IMR-90 (cell line): ENCODE data around the gene DENND6B. TPM values are rescaled to one million over a fixed set of nuclear protein-coding genes. Genes with fewer than 3 reads are reported as not detected.

Experiments
- ATAC-seq: fragments of 200-7000 bp; cut with Tn5 transposase; 2 replicates; pipeline ENCODE4 v1.9.1; 2020; ENCODE audit warnings: low read depth, mild to moderate bottlenecking, moderate library complexity
- BruUV-seq: library from RNA; stranded (reverse); fragments of 400-500 nt; replicated peaks from 2 replicates; lab custom pipeline; 2021; lab: Mats Ljungman, UMichigan
- CTCF ChIA-PET: fragments of 300-600 bp; formaldehyde crosslinking; extraction: SDS; loops from one replicate; lab custom pipeline; 2021; ENCODE audit warnings: antibody characterized with exemption; lab: Yijun Ruan, JAX
- POLR2A ChIA-PET: fragments of 300-600 bp; sonication (Branson Sonifier 250); formaldehyde crosslinking; loops from one replicate; lab custom pipeline; 2022; ENCODE audit warnings: antibody characterized with exemption; ENCODE audit not compliant: unreplicated experiment; lab: Charles Lee
- DNase-seq: peaks from one replicate; pipeline ENCODE4 v3.0.0; 2013
- H2AFZ ChIP-seq: replicated peaks from 2 replicates; pipeline ENCODE3; 2013; ENCODE audit warnings: low read length, mild to moderate bottlenecking; ENCODE audit not compliant: poor library complexity
- H2AK5ac ChIP-seq: 2 replicates; pipeline ENCODE4 v1.6.1; 2013; ENCODE audit warnings: low read depth, low read length, inconsistent platforms
- H2AK9ac ChIP-seq: replicated peaks from 2 replicates; pipeline ENCODE3; 2013; ENCODE audit warnings: mild to moderate bottlenecking, low read depth, low read length, moderate library complexity; ENCODE audit not compliant: poor library complexity
- H2BK120ac ChIP-seq: 2 replicates; pipeline ENCODE4 v1.6.1; 2013; ENCODE audit warnings: low read depth, low read length, inconsistent platforms
- H2BK15ac ChIP-seq: 3 replicates; pipeline ENCODE4 v1.6.1; 2013; ENCODE audit warnings: low read depth, low read length, inconsistent platforms
- H2BK20ac ChIP-seq: 2 replicates; pipeline ENCODE4 v1.6.1; 2013; ENCODE audit warnings: low read depth, mild to moderate bottlenecking, inconsistent platforms, low read length, moderate library complexity
- H2BK5ac ChIP-seq: 2 replicates; pipeline ENCODE4 v1.6.1; 2013; ENCODE audit warnings: mild to moderate bottlenecking, low read depth, low read length, inconsistent platforms; ENCODE audit not compliant: poor library complexity, severe bottlenecking
- H3K14ac ChIP-seq: replicated peaks from 2 replicates; pipeline ENCODE4 v1.6.1; 2013; ENCODE audit warnings: low read depth, low read length, inconsistent platforms
- H3K18ac ChIP-seq: 2 replicates; pipeline ENCODE4 v1.6.1; 2013; ENCODE audit warnings: low read depth, low read length, control low read depth
- H3K23ac ChIP-seq: 2 replicates; pipeline ENCODE4 v1.6.1; 2013; ENCODE audit warnings: low read depth, low read length, inconsistent platforms
- H3K27ac ChIP-seq: 2 replicates; pipeline ENCODE4 v1.5.1; 2013; ENCODE audit warnings: mild to moderate bottlenecking, control low read depth, low read length; ENCODE audit not compliant: insufficient read depth
- H3K27me3 ChIP-seq: 2 replicates; pipeline ENCODE4 v1.6.1; 2013; ENCODE audit warnings: low read length; ENCODE audit not compliant: control insufficient read depth, insufficient read depth
- H3K36me3 ChIP-seq: 2 replicates; pipeline ENCODE4 v1.6.1; 2013; ENCODE audit warnings: low read length, mixed read lengths; ENCODE audit not compliant: control insufficient read depth, insufficient read depth
- H3K4ac ChIP-seq: 2 replicates; pipeline ENCODE4 v1.6.1; 2013; ENCODE audit warnings: low read depth, low read length, inconsistent platforms
- H3K4me1 ChIP-seq: 2 replicates; pipeline ENCODE4 v1.6.1; 2013; ENCODE audit warnings: low read length, mixed read lengths; ENCODE audit not compliant: control insufficient read depth, insufficient read depth
- H3K4me2 ChIP-seq: 2 replicates; pipeline ENCODE4 v1.6.1; 2013; ENCODE audit warnings: low read depth, mild to moderate bottlenecking, control low read depth, low read length, moderate library complexity
- H3K4me3 ChIP-seq: 2 replicates; pipeline ENCODE4 v1.5.1; 2013; ENCODE audit warnings: low read depth, mild to moderate bottlenecking, control low read depth, low read length, moderate library complexity; ENCODE audit not compliant: insufficient read depth
- H3K56ac ChIP-seq: 2 replicates; pipeline ENCODE4 v1.6.1; 2013; ENCODE audit warnings: low read length, inconsistent platforms; ENCODE audit not compliant: insufficient read depth; ENCODE audit errors: extremely low read depth
- H3K79me1 ChIP-seq, 2 experiments: 2 replicates each; pipeline ENCODE4 v1.6.1; 2013; ENCODE audit warnings: low read length in 2 of 2, inconsistent platforms in 1 of 2, low read depth in 1 of 2
- H3K9ac ChIP-seq: 2 replicates; pipeline ENCODE4 v1.6.1; 2013; ENCODE audit warnings: low read depth, low read length, control low read depth
- H3K9me1 ChIP-seq: 2 replicates; pipeline ENCODE4 v1.6.1; 2013; ENCODE audit warnings: low read length, inconsistent platforms; ENCODE audit not compliant: insufficient read depth
- H3K9me3 ChIP-seq: 2 replicates; pipeline ENCODE4 v1.6.1; 2013; ENCODE audit warnings: low read length; ENCODE audit not compliant: control insufficient read depth, insufficient read depth
- H4K20me1 ChIP-seq: 2 replicates; pipeline ENCODE4 v1.6.1; 2013; ENCODE audit warnings: low read length, inconsistent platforms; ENCODE audit not compliant: insufficient read depth
- H4K5ac ChIP-seq: 2 replicates; pipeline ENCODE4 v1.6.1; 2013; ENCODE audit warnings: mild to moderate bottlenecking, low read depth, low read length, control low read depth
- H4K8ac ChIP-seq, 2 experiments: 2 replicates each; pipeline ENCODE4 v1.6.1; 2013; ENCODE audit warnings: low read depth in 2 of 2, low read length in 2 of 2, control low read depth in 1 of 2, inconsistent platforms in 1 of 2
- H4K91ac ChIP-seq: 2 replicates; pipeline ENCODE4 v1.6.1; 2013; ENCODE audit warnings: low read depth, low read length, inconsistent platforms; ENCODE audit not compliant: insufficient read depth
- CEBPB ChIP-seq: IDR thresholded peaks from 2 replicates; pipeline ENCODE4 v1.6.1; 2012; ENCODE audit warnings: low read depth, low read length, improper control_type of control experiment
- CHD1 ChIP-seq: IDR thresholded peaks from 2 replicates; pipeline ENCODE4 v1.6.1; 2012; ENCODE audit warnings: low read depth, low read length, improper control_type of control experiment
- CTCF ChIP-seq: conservative IDR thresholded peaks from 2 replicates; pipeline ENCODE4 v1.5.1; 2012; ENCODE audit warnings: mild to moderate bottlenecking, low read depth, low read length, improper control_type of control experiment
- MAZ ChIP-seq: IDR thresholded peaks from 2 replicates; pipeline ENCODE4 v1.6.1; 2012; ENCODE audit warnings: low read depth, mild to moderate bottlenecking, low read length, improper control_type of control experiment, moderate library complexity, borderline replicate concordance
- RAD21 ChIP-seq: IDR thresholded peaks from 2 replicates; pipeline ENCODE4 v1.6.1; 2012; ENCODE audit warnings: low read length, improper control_type of control experiment
- RCOR1 ChIP-seq: IDR thresholded peaks from 2 replicates; pipeline ENCODE4 v1.6.1; 2012; ENCODE audit warnings: mild to moderate bottlenecking, low read length, improper control_type of control experiment; ENCODE audit not compliant: insufficient replicate concordance
- SMC3 ChIP-seq: fragments of 150-350 bp; IDR thresholded peaks from 2 replicates; pipeline ENCODE4 v1.6.1; 2016; ENCODE audit warnings: low read depth, mild to moderate bottlenecking, antibody characterized with exemption, low read length, moderate library complexity
- WGBS, 2 experiments: methylation state at CpG; one replicate each; pipeline versions ENCODE4 v1.1.5 to v1.1.7; 2013; ENCODE audit warnings: missing lambda C conversion rate in 2 of 2; ENCODE audit not compliant: insufficient read length in 1 of 2; ENCODE audit errors: extremely low coverage in 2 of 2; 5-methylcytosine and 5-hydroxymethylcytosine counted together
- dilution Hi-C: fragments of 300-500 bp; cut with HindIII; formaldehyde crosslinking; loops from one replicate; pipeline ENCODE4 v1.14.3; 2018; ENCODE audit warnings: low sequenced_read_pairs; ENCODE audit not compliant: unreplicated experiment
- in situ Hi-C: fragments of 300-500 bp; cut with MboI; formaldehyde crosslinking; loops from 3 replicates; pipeline ENCODE4 v1.14.3; 2019; ENCODE audit warnings: low sequenced_read_pairs, inconsistent platforms, mixed read lengths
- intact Hi-C: fragments of 100-400 bp; cut with micrococcal nuclease; formaldehyde crosslinking; loops from 2 replicates; pipeline ENCODE4 v1.10.0; 2022
- polyA plus RNA-seq, 3 experiments: library from polyadenylated mRNA; depleted of rRNA; stranded (reverse); fragments of >200 nt; gene quantifications; 2 replicates each; pipeline ENCODE4 v1.2.3, GENCODE V29; 2012; ENCODE audit warnings: low replicate concordance in 1 of 3
- total RNA-seq: library from RNA; depleted of rRNA; stranded (reverse); fragments of >200 nt; gene quantifications from 2 replicates; pipeline ENCODE4 v1.2.3, GENCODE V29; 2012

DENND6B gene
- total and polyA plus RNA-seq, 2 of the 4 experiments (the other 2 are of a cell fraction): 0.36 to 4.9 TPM

GRCh38 chr22:50341977-50342650 lies 15.3 kb upstream of the DENND6B start:
- POLR2A ChIA-PET: interaction anchor here (0.6 kb wide), 1 partner anchor 74 kb away, joined by 7 read pairs; no protein-coding TSS in a partner anchor
- peak; percentile 75 for DNase-seq
- 3% methylated on average over 11 of the region's 26 CpGs; no CpG with 5 or more reads in 1 of the 2 experiments for WGBS, 2 experiments

More at GRCh38 chr22:50341977-50342650, 15.3 kb upstream of the DENND6B start:
- Histone ChIP-seq H4K8ac (peak overlapping the region; percentile 79 to 90; a peak in 3 of 4 replicates), H2AK5ac (0 out of 2 replicates have a peak overlapping the region, but pooled peaks have one; percentile 38), H3K14ac (peak overlapping the region; percentile 83), H4K20me1 (peaks cover 16% of the 10 kb centered on the region), H4K91ac (peak overlapping the region; percentile 5; the same call in 1 of the 2 replicates), H3K56ac (peak overlapping the region; percentile 68), H2BK5ac (peak overlapping the region; percentile 48), H3K9me3 (no peaks in the 10 kb centered on the region), H2AFZ (peak overlapping the region; percentile 87), H3K4me1 (peaks cover 5% of the 10 kb centered on the region; the same call in 1 of the 2 replicates), H2BK15ac (no peak overlapping the region), H3K4me2 (peak overlapping the region; percentile 87), H2BK120ac (0 out of 2 replicates have a peak overlapping the region, but pooled peaks have one; percentile 36), H3K36me3 (no peaks in the 10 kb centered on the region; the same call in 1 of the 2 replicates), H3K23ac (peak overlapping the region; percentile 26), H3K4ac (peak overlapping the region; percentile 73), H3K27ac (no peak overlapping the region; the same call in 1 of the 2 replicates), H3K18ac (no peak overlapping the region), H3K4me3 (peak overlapping the region; percentile 57), H4K5ac (peak overlapping the region; percentile 5; the same call in 1 of the 2 replicates), H2AK9ac (peak overlapping the region; percentile 88), H3K27me3 (no peaks in the 10 kb centered on the region), H3K9me1 (peaks cover 39% of the 10 kb centered on the region), H2BK20ac (no peak overlapping the region; the same call in 1 of the 2 replicates), H3K79me1 (peaks cover 19 to 47% of the 10 kb centered on the region in 2 experiments), H3K9ac (peak overlapping the region; percentile 44)
- no TSS peak for BruUV-seq
- intact Hi-C loops: loop anchor here (1.0 kb wide), 1 partner anchor 90 kb away; no protein-coding TSS in a partner anchor
- CTCF ChIA-PET: interaction anchor here (0.6 to 2.2 kb wide), 7 partner anchors 10 to 320 kb away, joined by 3 to 10 read pairs (median 3); partner anchors contain the start of gene HDAC10
- in situ Hi-C loops: no loop called here
- dilution Hi-C loops: no loop called here
- TF ChIP-seq RCOR1 (no peak), RAD21 (peak; percentile 93), CEBPB (no peak), SMC3 (peak; percentile 83), CHD1 (no peak), CTCF (peak; percentile 99), MAZ (0 out of 2 replicates have a peak, but pooled peaks have one; percentile 15)
- ATAC-seq: peak; percentile 79
